ENCODE measurements around the gene TMEM59. TPM values are rescaled to one million over a fixed set of nuclear protein-coding genes. Genes with fewer than 3 reads are reported as not detected.

The TMEM59 gene
- total and polyA plus RNA-seq, 2 of the 8 experiments (the other 6 are each of a cell fraction or from before 2014, with no cell fraction given), result 116 to 139 TPM

DNA sequence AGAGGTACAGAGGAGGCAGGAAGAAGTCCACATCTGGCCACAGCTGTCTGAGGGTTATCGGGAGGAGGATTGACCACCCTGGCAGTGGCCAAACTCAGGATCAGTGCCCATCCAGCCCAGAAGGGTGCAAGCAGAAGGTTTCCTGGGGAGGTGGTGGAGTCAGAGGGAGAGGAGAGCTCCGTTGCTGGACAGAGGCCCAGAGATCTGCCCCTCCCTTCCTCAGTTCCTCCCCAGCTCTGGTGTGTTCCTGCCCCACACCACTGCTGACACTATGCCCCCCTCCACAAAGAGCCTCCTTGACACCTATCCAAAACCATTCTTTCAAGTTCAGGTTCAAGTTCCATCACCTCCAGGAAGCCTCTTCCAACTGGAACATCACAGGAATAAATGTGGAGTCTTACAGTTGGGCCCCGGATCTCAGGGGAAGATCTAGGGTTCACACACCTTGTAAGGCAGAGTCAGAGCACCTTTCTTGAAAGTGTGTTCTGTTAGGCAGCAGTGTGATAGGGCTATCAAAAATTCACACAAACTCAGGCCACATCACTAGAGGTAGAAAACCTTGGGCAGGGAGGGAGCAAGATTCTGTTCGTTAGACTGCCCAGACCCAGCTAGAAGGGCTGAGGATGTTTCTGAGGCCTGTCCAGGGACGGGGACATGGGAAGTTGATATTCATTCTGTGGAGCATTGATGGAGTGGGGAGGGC is 42.4 kb downstream of the TMEM59 start (continued):
- TF ChIP-seq RNF2 (IDR thresholded peaks at IDR 0.05; ENCODE audit: borderline replicate concordance, low read depth, low read length, missing control alignments, poor library complexity, severe bottlenecking) (no peak), TBP (IDR thresholded peaks at IDR 0.05; ENCODE audit: low read depth, low read length) (no peak), CHD1 (IDR thresholded peaks at IDR 0.05; ENCODE audit: low read depth, low read length) (no peak)
